GM23248 (cell line): ENCODE data around the gene TLE3. TPM values are rescaled to one million over a fixed set of nuclear protein-coding genes. Genes with fewer than 3 reads are reported as not detected.

ENCODE experiments used
- DNase-seq: peaks from one replicate; pipeline ENCODE4 v3.0.0-alpha.2; 2015
- H2AFZ ChIP-seq: fragments of 200-600 bp; sonication (generic); 2 replicates; pipeline ENCODE4 v1.6.1; 2016; ENCODE audit warnings: antibody characterized with exemption
- H3F3A ChIP-seq: fragments of 200-600 bp; sonication (generic); 2 replicates; pipeline ENCODE4 v1.6.1; 2016; ENCODE audit warnings: mild to moderate bottlenecking, antibody characterized with exemption, mixed run types; ENCODE audit not compliant: insufficient read depth
- H3K27ac ChIP-seq: fragments of 200-600 bp; sonication (generic); 2 replicates; pipeline ENCODE4 v1.5.1; 2016; ENCODE audit warnings: mild to moderate bottlenecking
- H3K27me3 ChIP-seq: fragments of 200-600 bp; sonication (generic); replicated peaks from 2 replicates; pipeline ENCODE4 v1.6.1; 2016; ENCODE audit warnings: mild to moderate bottlenecking; ENCODE audit not compliant: insufficient read depth
- H3K36me3 ChIP-seq: fragments of 200-600 bp; sonication (generic); 2 replicates; pipeline ENCODE4 v1.6.1; 2016; ENCODE audit warnings: low read depth, mild to moderate bottlenecking
- H3K4me1 ChIP-seq: fragments of 200-600 bp; sonication (generic); 2 replicates; pipeline ENCODE4 v1.6.1; 2016; ENCODE audit warnings: mild to moderate bottlenecking; ENCODE audit not compliant: insufficient read depth
- H3K4me2 ChIP-seq: fragments of 200-600 bp; sonication (generic); one replicate; pipeline ENCODE4 v1.6.1; 2016; ENCODE audit warnings: mild to moderate bottlenecking; ENCODE audit not compliant: unreplicated experiment
- H3K4me3 ChIP-seq: fragments of 200-600 bp; sonication (generic); 2 replicates; pipeline ENCODE4 v1.5.1; 2016; ENCODE audit warnings: mild to moderate bottlenecking
- H3K79me2 ChIP-seq: fragments of 200-600 bp; sonication (generic); 2 replicates; pipeline ENCODE4 v1.6.1; 2016; ENCODE audit warnings: mild to moderate bottlenecking; ENCODE audit not compliant: insufficient read depth
- H3K9ac ChIP-seq: fragments of 200-600 bp; sonication (generic); 2 replicates; pipeline ENCODE4 v1.6.1; 2016; ENCODE audit warnings: mild to moderate bottlenecking
- H3K9me2 ChIP-seq: fragments of 200-600 bp; sonication (generic); 2 replicates; pipeline ENCODE4 v1.6.1; 2016; ENCODE audit warnings: mixed run types, mild to moderate bottlenecking, moderate library complexity; ENCODE audit not compliant: insufficient read depth
- H3K9me3 ChIP-seq: fragments of 200-600 bp; sonication (generic); one replicate; pipeline ENCODE4 v1.6.1; 2017; ENCODE audit warnings: low read depth
- H4K20me1 ChIP-seq: fragments of 200-600 bp; sonication (generic); 2 replicates; pipeline ENCODE4 v1.6.0; 2016; ENCODE audit not compliant: insufficient read depth
- EZH2 ChIP-seq: fragments of 200-600 bp; sonication (generic); IDR thresholded peaks from 2 replicates; pipeline ENCODE4 v1.6.1; 2018; ENCODE audit warnings: antibody characterized with exemption, mild to moderate bottlenecking; ENCODE audit not compliant: insufficient read depth, poor library complexity, severe bottlenecking
- EZH2phosphoT487 ChIP-seq: fragments of 200-600 bp; sonication (generic); IDR thresholded peaks from 2 replicates; pipeline ENCODE4 v1.6.1; 2018; ENCODE audit warnings: antibody characterized with exemption, moderate library complexity, mild to moderate bottlenecking, low read depth; ENCODE audit not compliant: insufficient read depth
- WGBS, 2 experiments: methylation state at CpG; one replicate each; pipeline ENCODE4 v1.1.6; 2015 to 2017; ENCODE audit warnings: low lambda C conversion rate in 2 of 2, low coverage in 1 of 2; ENCODE audit errors: missing lambda C conversion rate in 2 of 2; 5-methylcytosine and 5-hydroxymethylcytosine counted together
- in situ Hi-C: fragments of 300-500 bp; cut with MboI; formaldehyde crosslinking; loops from 2 replicates; pipeline ENCODE4 v1.15.0; 2020
- polyA plus RNA-seq: library from polyadenylated mRNA; unstranded; fragments of >200 nt; fragmentation: Nextera tagmentation; extraction: Ambion mirVana; gene quantifications from 2 replicates; pipeline ENCODE4 v1.2.1, GENCODE V29; 2016
- total RNA-seq: library from RNA; depleted of rRNA; stranded (reverse); fragments of >200 nt; shearing (Covaris generic); gene quantifications from 2 replicates; pipeline ENCODE4 v1.2.3, GENCODE V29; 2014

TLE3 gene
- total and polyA plus RNA-seq, 2 experiments from 2014 or later: 11.7 to 37.6 TPM

- no peak overlapping the region for H3K27ac ChIP-seq
- in situ Hi-C loops: no loop called here
- TF ChIP-seq EZH2 (no peak), EZH2phosphoT487 (no peak)
- peaks cover 13% of the 10 kb centered on the region; the same call in 1 of the 2 replicates for H3K36me3 ChIP-seq
- no peaks in the 10 kb centered on the region for H4K20me1 ChIP-seq
- 81 to 86% methylated on average over 17 to 18 of the region's 18 CpGs for WGBS, 2 experiments
- H3K4me1 ChIP-seq: no peaks in the 10 kb centered on the region
- H3K9me2 ChIP-seq: no peaks in the 10 kb centered on the region
- no peak overlapping the region for H3K9ac ChIP-seq
- H3K9me3 ChIP-seq: no peaks in the 10 kb centered on the region
- H3K27me3 ChIP-seq: no peaks in the 10 kb centered on the region
- no peaks in the 10 kb centered on the region for H3K79me2 ChIP-seq
- H3F3A ChIP-seq: no peaks in the 10 kb centered on the region
- H3K4me2 ChIP-seq: no peak overlapping the region
- no peak overlapping the region for H2AFZ ChIP-seq
- H3K4me3 ChIP-seq: no peak overlapping the region
- DNase-seq: no peak
These were observed 42.8 kb downstream of the TLE3 start for GRCh38 chr15:70054884-70055387.

GRCh38 chr15:70054366-70054765, 43.4 kb downstream of the TLE3 start:
- Histone ChIP-seq H3K9me2 (no peaks in the 10 kb centered on the region), H3K79me2 (no peaks in the 10 kb centered on the region), H3K9me3 (no peaks in the 10 kb centered on the region), H2AFZ (no peak overlapping the region), H3K27me3 (no peaks in the 10 kb centered on the region), H4K20me1 (no peaks in the 10 kb centered on the region), H3K9ac (no peak overlapping the region), H3K4me3 (no peak overlapping the region), H3K4me2 (no peak overlapping the region), H3K27ac (no peak overlapping the region), H3F3A (no peaks in the 10 kb centered on the region), H3K4me1 (no peaks in the 10 kb centered on the region), H3K36me3 (peaks cover 13% of the 10 kb centered on the region; the same call in 1 of the 2 replicates)
- TF ChIP-seq EZH2: no peak
- in situ Hi-C loops: no loop called here
- DNase-seq: no peak
- WGBS, 2 experiments: 93% methylated on average over 19 of the region's 19 CpGs

- 78 to 84% methylated on average over 11 of the region's 11 CpGs for WGBS, 2 experiments
- Histone ChIP-seq H3K79me2 (no peaks in the 10 kb centered on the region), H3K9ac (no peak overlapping the region), H3K4me3 (no peak overlapping the region), H3K4me1 (no peaks in the 10 kb centered on the region), H3K27me3 (no peaks in the 10 kb centered on the region), H3K27ac (no peak overlapping the region), H3F3A (no peaks in the 10 kb centered on the region), H3K4me2 (no peak overlapping the region), H4K20me1 (no peaks in the 10 kb centered on the region), H2AFZ (no peak overlapping the region), H3K9me2 (no peaks in the 10 kb centered on the region), H3K36me3 (peaks cover 11% of the 10 kb centered on the region; the same call in 1 of the 2 replicates), H3K9me3 (no peaks in the 10 kb centered on the region)
- no peak for DNase-seq
- in situ Hi-C loops: no loop called here
- TF ChIP-seq EZH2phosphoT487: no peak
- no peak for TF ChIP-seq EZH2
These were observed 43.9 kb downstream of the TLE3 start for GRCh38 chr15:70053716-70054229.

GRCh38 chr15:70053001-70053715, 44.6 kb downstream of the TLE3 start:
- Histone ChIP-seq H3K9me2 (no peaks in the 10 kb centered on the region), H3K27ac (no peak overlapping the region), H3K4me3 (no peak overlapping the region), H3K79me2 (no peaks in the 10 kb centered on the region), H3K4me2 (no peak overlapping the region), H3K36me3 (peaks cover 11% of the 10 kb centered on the region; the same call in 1 of the 2 replicates), H3K4me1 (peaks cover 3% of the 10 kb centered on the region; the same call in 1 of the 2 replicates), H4K20me1 (no peaks in the 10 kb centered on the region), H3K9ac (no peak overlapping the region), H3F3A (no peaks in the 10 kb centered on the region), H3K27me3 (no peaks in the 10 kb centered on the region), H2AFZ (no peak overlapping the region), H3K9me3 (no peaks in the 10 kb centered on the region)
- no peak for TF ChIP-seq EZH2
- no peak for TF ChIP-seq EZH2phosphoT487
- in situ Hi-C loops: no loop called here
- no peak for DNase-seq
- 79 to 83% methylated on average over 14 to 15 of the region's 15 CpGs for WGBS, 2 experiments
